Fibroblast of lung (primary cell): ENCODE measurements around the gene IFNG-AS1. TPM values are rescaled to one million over a fixed set of nuclear protein-coding genes. Genes with fewer than 3 reads are reported as not detected.

ENCODE experiments used
- DNase-seq, 2 donors: peaks; one replicate each; pipeline versions ENCODE4 v3.0.0 to v3.0.0-alpha.2; 2010; ENCODE audit warnings: low read depth in 2 of 2
- H2AFZ ChIP-seq: 2 replicates; pipeline ENCODE4 v1.5.1; 2012; ENCODE audit warnings: low read length, control low read depth, inconsistent platforms
- H3K27ac ChIP-seq: 2 replicates; pipeline ENCODE4 v1.5.1; 2011; ENCODE audit warnings: low read length, control low read depth; ENCODE audit not compliant: insufficient read depth
- H3K27me3 ChIP-seq: 2 replicates; pipeline ENCODE4 v1.5.1; 2011; ENCODE audit warnings: mild to moderate bottlenecking, low read length; ENCODE audit not compliant: control insufficient read depth, insufficient read depth
- H3K36me3 ChIP-seq: 2 replicates; pipeline ENCODE4 v1.5.1; 2011; ENCODE audit warnings: low read length; ENCODE audit not compliant: control insufficient read depth, insufficient read depth
- H3K4me1 ChIP-seq: 2 replicates; pipeline ENCODE4 v1.5.1; 2011; ENCODE audit warnings: low read length; ENCODE audit not compliant: control insufficient read depth, insufficient read depth; ENCODE audit errors: extremely low read depth
- H3K4me2 ChIP-seq: 2 replicates; pipeline ENCODE4 v1.5.1; 2011; ENCODE audit warnings: low read length, control low read depth; ENCODE audit not compliant: insufficient read depth; ENCODE audit errors: extremely low read depth
- H3K4me3 ChIP-seq, 4 experiments: fragments of 200-600 bp in 1 of 4; sonication (generic) in 1 of 4; replicated peaks in 1 of 4; 2 replicates each; pipeline ENCODE4 v1.5.1; 2011 to 2016; ENCODE audit warnings: low read length in 4 of 4, low read depth in 3 of 4, mild to moderate bottlenecking in 3 of 4, control low read depth in 2 of 4, inconsistent platforms in 1 of 4, mixed read lengths in 1 of 4; ENCODE audit not compliant: insufficient read depth in 1 of 4; ENCODE audit errors: control extremely low read depth in 1 of 4
- H3K79me2 ChIP-seq: 2 replicates; pipeline ENCODE4 v1.5.1; 2012; ENCODE audit warnings: mild to moderate bottlenecking, low read length, inconsistent platforms; ENCODE audit not compliant: control insufficient read depth, insufficient read depth
- H3K9ac ChIP-seq: 2 replicates; pipeline ENCODE4 v1.5.1; 2011; ENCODE audit warnings: mild to moderate bottlenecking, low read length, control low read depth; ENCODE audit not compliant: insufficient read depth
- H3K9me3 ChIP-seq: 2 replicates; pipeline ENCODE4 v1.5.1; 2012; ENCODE audit warnings: low read depth, low read length; ENCODE audit not compliant: control insufficient read depth, insufficient read depth
- H4K20me1 ChIP-seq: 2 replicates; pipeline ENCODE4 v1.5.1; 2011; ENCODE audit warnings: low read length; ENCODE audit not compliant: control insufficient read depth, insufficient read depth; ENCODE audit errors: extremely low read depth
- CTCF ChIP-seq, 2 donors: IDR thresholded peaks in 1 of 2; conservative IDR thresholded peaks in 1 of 2; 1 replicate in 1 of 2; 2 replicates in 1 of 2; pipeline ENCODE4 v1.5.1; 2011 to 2012; ENCODE audit warnings: low read length in 2 of 2, control low read depth in 1 of 2, inconsistent platforms in 1 of 2, low read depth in 1 of 2, mild to moderate bottlenecking in 1 of 2
- EZH2 ChIP-seq: IDR thresholded peaks from 2 replicates; pipeline ENCODE4 v1.5.1; 2012; ENCODE audit warnings: low read length, control low read depth, mild to moderate bottlenecking; ENCODE audit errors: missing control alignments
- polyA plus RNA-seq, 2 donors: library from polyadenylated mRNA; depleted of rRNA in 1 of 2; stranded (reverse) in 1 of 2; unstranded in 1 of 2; fragments of >200 nt; gene quantifications; 2 replicates each; pipeline ENCODE4 v1.2.1, GENCODE V29; 2011 to 2012; ENCODE audit warnings: missing spikeins in 1 of 2
- total RNA-seq: library from RNA; depleted of rRNA; stranded (reverse); fragments of >200 nt; gene quantifications from 2 replicates; pipeline ENCODE4 v1.2.1, GENCODE V29; 2014

Gene IFNG-AS1
- total and polyA plus RNA-seq, 2 donors (not counting 1 experiment from before 2014, with no cell fraction given) = not detected

GRCh38 chr12:67986632-67987031 lies 2.6 kb upstream of the IFNG-AS1 start:
- H2AFZ ChIP-seq = no peak overlapping the region
- no peak overlapping the region for H3K9ac ChIP-seq
- no peak overlapping the region for H3K27ac ChIP-seq
- no peak overlapping the region for H3K4me2 ChIP-seq
- H3K36me3 ChIP-seq = no peaks in the 10 kb centered on the region
- no peaks in the 10 kb centered on the region for H4K20me1 ChIP-seq
- H3K9me3 ChIP-seq = no peaks in the 10 kb centered on the region
- TF ChIP-seq EZH2 = no peak
- no peak for TF ChIP-seq CTCF (conservative IDR thresholded peaks at IDR 0.05 in 1 of 2, IDR thresholded peaks at IDR 0.05 in 1 of 2; ENCODE audit: low read depth in 1 of 2, low read length in 2 of 2)
- peaks cover 2% of the 10 kb centered on the region for H3K4me1 ChIP-seq
- no peaks in the 10 kb centered on the region for H3K27me3 ChIP-seq
- H3K79me2 ChIP-seq = no peaks in the 10 kb centered on the region
- H3K4me3 ChIP-seq = no peak overlapping the region
- no peak for DNase-seq

GRCh38 chr12:67988601-67989021 lies 636 bp upstream of the IFNG-AS1 start:
- H3K9me3 ChIP-seq = no peaks in the 10 kb centered on the region
- no peak overlapping the region for H3K4me3 ChIP-seq
- H3K9ac ChIP-seq = no peak overlapping the region
- no peak overlapping the region for H3K4me2 ChIP-seq
- no peak for TF ChIP-seq EZH2
- TF ChIP-seq CTCF (conservative IDR thresholded peaks at IDR 0.05 in 1 of 2, IDR thresholded peaks at IDR 0.05 in 1 of 2; ENCODE audit: low read depth in 1 of 2, low read length in 2 of 2) = no peak
- H4K20me1 ChIP-seq = no peaks in the 10 kb centered on the region
- DNase-seq = no peak
- no peaks in the 10 kb centered on the region for H3K79me2 ChIP-seq
- no peaks in the 10 kb centered on the region for H3K4me1 ChIP-seq
- no peaks in the 10 kb centered on the region for H3K36me3 ChIP-seq
- no peak overlapping the region for H2AFZ ChIP-seq
- H3K27me3 ChIP-seq = no peaks in the 10 kb centered on the region
- no peak overlapping the region for H3K27ac ChIP-seq

DNA sequence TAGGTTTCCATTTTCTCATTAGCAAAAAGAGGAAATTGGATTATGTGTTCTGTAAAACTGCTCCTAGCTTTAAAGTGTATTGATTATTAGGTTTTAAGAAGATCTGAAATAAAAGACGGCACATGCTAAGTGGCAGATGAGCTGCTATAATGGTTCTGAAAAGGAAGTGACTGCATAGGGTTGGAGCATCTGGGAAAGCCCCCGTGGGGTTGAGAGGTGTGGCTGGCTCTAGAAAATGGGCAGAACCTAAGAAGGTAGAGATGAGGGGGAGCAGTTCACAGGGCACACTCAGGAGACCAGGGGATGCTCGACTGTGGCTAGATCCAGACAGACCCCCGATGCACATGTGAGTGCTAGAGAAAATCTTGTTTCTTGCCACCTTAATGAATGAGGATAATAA lies 1.9 kb downstream of the IFNG-AS1 start:
- H3K9ac ChIP-seq = no peak overlapping the region
- no peaks in the 10 kb centered on the region for H3K4me1 ChIP-seq
- no peaks in the 10 kb centered on the region for H3K9me3 ChIP-seq
- no peaks in the 10 kb centered on the region for H3K79me2 ChIP-seq
- H3K36me3 ChIP-seq = no peaks in the 10 kb centered on the region
- no peak overlapping the region for H3K4me3 ChIP-seq
- no peak overlapping the region for H3K27ac ChIP-seq
- TF ChIP-seq EZH2 (no peak), CTCF (conservative IDR thresholded peaks at IDR 0.05 in 1 of 2, IDR thresholded peaks at IDR 0.05 in 1 of 2; ENCODE audit: low read depth in 1 of 2, low read length in 2 of 2) (no peak)
- DNase-seq = no peak
- no peaks in the 10 kb centered on the region for H4K20me1 ChIP-seq
- no peaks in the 10 kb centered on the region for H3K27me3 ChIP-seq
- H2AFZ ChIP-seq = no peak overlapping the region
- H3K4me2 ChIP-seq = no peak overlapping the region
